Activated naive CD4-positive, alpha-beta T cell treated with anti-CD3 and anti-CD28 coated beads for 36 hours (primary cell): ENCODE data around the gene ITCH. TPM values are rescaled to one million over a fixed set of nuclear protein-coding genes. Genes with fewer than 3 reads are reported as not detected.
"Not testable (repeated sequence)": the region's sequence is repeated elsewhere in the genome, so short reads cannot be mapped to it uniquely, and the experiment has no call there.

Experiments used
- CTCF ChIA-PET: fragments of 350-600 bp; sonication (Branson Sonifier 250); formaldehyde crosslinking; loops from one replicate; lab custom pipeline; 2021; ENCODE audit warnings: antibody characterized with exemption; lab: Charles Lee
- DNase-seq: peaks from one replicate; pipeline ENCODE4 v3.0.0-alpha.2; 2020
- H3K27ac Mint-ChIP-seq: one replicate; pipeline ENCODE4 v1.8.0; 2021; ENCODE audit warnings: mild to moderate bottlenecking, mixed read lengths
- H3K27me3 Mint-ChIP-seq: one replicate; pipeline ENCODE4 v1.8.0; 2021; ENCODE audit warnings: low read depth, mixed read lengths
- H3K36me3 Mint-ChIP-seq: one replicate; pipeline ENCODE4 v1.8.0; 2021; ENCODE audit warnings: low read depth, mixed read lengths
- H3K4me1 Mint-ChIP-seq: one replicate; pipeline ENCODE4 v1.8.0; 2021; ENCODE audit warnings: low read depth, mixed read lengths
- H3K4me3 Mint-ChIP-seq: one replicate; pipeline ENCODE4 v1.8.0; 2021; ENCODE audit warnings: mild to moderate bottlenecking, moderate library complexity, mixed read lengths
- H3K9me3 Mint-ChIP-seq: one replicate; pipeline ENCODE4 v1.8.0; 2021; ENCODE audit warnings: mixed read lengths
- intact Hi-C: fragments of 100-400 bp; cut with micrococcal nuclease; formaldehyde crosslinking; loops from one replicate; pipeline ENCODE4 v1.15.1; 2023
- total RNA-seq, 2 experiments: library from RNA; stranded (reverse); gene quantifications; one replicate each; pipeline ENCODE4 v1.2.3, GENCODE V29; 2021

The ITCH gene
- total RNA-seq, 2 experiments from 2014 or later: 35.3 to 40.0 TPM

DNA sequence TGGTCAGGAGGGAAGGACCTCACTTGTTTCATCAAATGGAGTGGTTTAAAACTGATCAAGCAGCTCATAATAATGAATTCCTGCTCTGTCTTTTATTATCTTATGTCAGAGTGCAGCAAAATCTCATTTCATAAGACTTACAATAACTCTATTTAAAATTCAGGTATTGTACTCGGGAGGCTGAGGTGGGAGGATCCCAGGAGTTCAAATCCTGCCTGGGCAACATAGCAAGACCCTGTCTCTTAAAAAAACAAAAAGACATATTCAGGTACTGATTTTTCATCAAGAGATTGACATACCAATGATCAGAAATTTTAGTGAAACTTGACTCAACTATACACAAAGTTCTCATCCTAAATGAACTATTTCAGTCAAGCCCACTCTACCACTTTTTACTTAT, 147.5 kb downstream of the ITCH start:
- no peaks in the 10 kb centered on the region for H3K27me3 Mint-ChIP-seq
- CTCF ChIA-PET: interaction anchor here (0.6 kb wide), 1 partner anchor 33 kb away, joined by 7 read pairs; no protein-coding TSS in a partner anchor

DNA sequence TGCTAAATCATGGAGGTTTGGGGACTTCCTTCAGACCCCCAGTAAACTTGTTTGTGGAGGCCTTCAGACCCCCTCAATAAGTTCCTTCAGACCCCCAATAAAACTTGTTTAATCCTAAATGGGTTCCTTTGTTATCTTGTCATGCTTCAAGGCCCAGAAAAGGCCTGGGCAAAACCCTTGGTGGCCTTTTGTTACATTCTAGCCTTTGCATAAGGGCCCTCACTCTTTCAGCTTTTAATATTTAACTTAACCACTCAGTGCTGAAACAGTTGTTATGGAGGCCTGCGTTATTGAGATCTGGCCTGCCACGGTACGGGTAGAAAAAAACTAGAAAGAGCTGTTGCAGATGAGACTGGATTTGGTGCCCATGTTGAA, 148.8 kb downstream of the ITCH start:
- CTCF ChIA-PET: interaction anchor here (1.0 to 1.3 kb wide), 2 partner anchors 50 to 199 kb away, joined by 3 to 4 read pairs; no protein-coding TSS in a partner anchor
- Mint-ChIP-seq H3K4me1 (peaks cover 6% of the 10 kb centered on the region), H3K27ac (no peak overlapping the region), H3K4me3 (no peak overlapping the region), H3K9me3 (no peaks in the 10 kb centered on the region), H3K36me3 (peaks cover 5% of the 10 kb centered on the region), H3K27me3 (no peaks in the 10 kb centered on the region)
- intact Hi-C loops: loop anchor here (10.0 kb wide), 1 partner anchor 397 kb away; the partner anchor contains the start of gene EIF2S2
- DNase-seq: no peak

More for the DNA sequence above, 147.5 kb downstream of the ITCH start:
- intact Hi-C loops: loop anchor here (10.0 kb wide), 1 partner anchor 396 kb away; the partner anchor contains the start of gene EIF2S2
- Mint-ChIP-seq H3K36me3 (peaks cover 3% of the 10 kb centered on the region), H3K4me3 (no peak overlapping the region), H3K27ac (no peak overlapping the region), H3K4me1 (peaks cover 6% of the 10 kb centered on the region), H3K9me3 (no peaks in the 10 kb centered on the region)
- no peak for DNase-seq

DNA sequence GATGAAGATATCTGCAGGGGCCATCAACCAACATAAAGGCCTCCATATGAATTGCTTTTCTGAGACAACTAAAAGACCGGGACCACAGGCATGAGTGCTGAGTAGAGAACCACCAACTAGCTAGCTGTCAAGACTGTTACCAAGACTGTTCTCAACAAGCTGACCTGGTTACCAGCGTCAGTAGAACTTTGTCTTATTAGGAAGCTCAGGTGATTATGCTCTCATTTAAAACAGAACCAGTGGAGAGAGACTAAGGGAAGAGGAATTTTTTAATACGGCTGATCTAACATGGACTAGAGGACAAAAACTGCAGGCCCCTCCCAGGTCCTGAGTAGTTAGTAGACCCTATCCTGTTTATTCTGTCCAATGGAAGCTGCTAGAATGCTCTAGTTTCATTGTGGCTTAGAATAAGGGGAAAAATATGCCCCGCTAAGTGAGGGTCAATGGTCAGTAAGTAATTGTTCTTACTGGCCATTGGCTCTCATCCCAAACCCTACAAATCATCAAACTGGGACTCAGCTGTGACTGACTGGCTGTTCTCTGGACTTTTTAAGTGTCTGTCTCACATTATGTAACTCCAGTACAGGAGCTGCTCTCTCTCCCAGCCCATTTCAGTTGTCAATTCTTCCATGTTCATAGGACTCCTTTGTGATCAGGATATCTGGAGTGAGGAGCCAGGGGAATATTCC, 149.3 kb downstream of the ITCH start:
- H3K36me3 Mint-ChIP-seq: peaks cover 5% of the 10 kb centered on the region
- DNase-seq: no peak
- H3K27me3 Mint-ChIP-seq: no peaks in the 10 kb centered on the region
- H3K4me1 Mint-ChIP-seq: peaks cover 6% of the 10 kb centered on the region
- H3K27ac Mint-ChIP-seq: no peak overlapping the region
- CTCF ChIA-PET: interaction anchor here (1.0 to 1.3 kb wide), 2 partner anchors 51 to 200 kb away, joined by 3 to 4 read pairs; no protein-coding TSS in a partner anchor
- no peaks in the 10 kb centered on the region for H3K9me3 Mint-ChIP-seq
- intact Hi-C loops: loop anchor here (10.0 kb wide), 1 partner anchor 398 kb away; the partner anchor contains the start of gene EIF2S2
- no peak overlapping the region for H3K4me3 Mint-ChIP-seq

- H3K27me3 Mint-ChIP-seq: no peaks in the 10 kb centered on the region
- no peak for DNase-seq
- intact Hi-C loops: loop anchor here (10.0 kb wide), 1 partner anchor 398 kb away; the partner anchor contains the start of gene EIF2S2
- no peaks in the 10 kb centered on the region for H3K9me3 Mint-ChIP-seq
- peaks cover 5% of the 10 kb centered on the region for H3K36me3 Mint-ChIP-seq
- CTCF ChIA-PET: no interaction called here
- H3K4me3 Mint-ChIP-seq: no peak overlapping the region
- peaks cover 9% of the 10 kb centered on the region for H3K4me1 Mint-ChIP-seq
- no peak overlapping the region for H3K27ac Mint-ChIP-seq
Observed at GRCh38 chr20:34512955-34513419, 149.9 kb downstream of the ITCH start.

DNA sequence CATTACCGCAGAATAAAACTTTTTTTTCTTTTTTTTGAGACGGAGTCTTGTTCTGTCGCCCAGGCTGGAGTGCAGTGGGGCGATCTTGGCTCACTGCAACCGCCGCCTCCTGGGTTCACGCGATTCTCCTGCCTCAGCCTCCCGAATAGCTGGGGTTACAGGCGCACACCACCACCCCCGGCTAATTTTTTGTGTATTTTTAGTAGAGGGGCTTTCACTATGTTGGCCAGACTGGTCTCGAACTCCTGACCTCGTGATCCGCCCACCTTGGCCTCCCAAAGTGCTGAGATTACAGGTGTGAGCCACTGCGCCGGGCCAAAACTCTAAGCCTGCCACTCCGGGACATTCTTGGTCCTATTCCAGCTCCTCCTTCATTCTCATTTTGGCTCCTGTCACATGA, 151.0 kb downstream of the ITCH start:
- DNase-seq, CTCF ChIA-PET, H3K27ac Mint-ChIP-seq, H3K9me3 Mint-ChIP-seq, H3K27me3 Mint-ChIP-seq, H3K36me3 Mint-ChIP-seq: not testable (repeated sequence)
- Mint-ChIP-seq H3K4me3 (peak overlapping the region; percentile 22), H3K4me1 (peaks cover 18% of the 10 kb centered on the region)
- intact Hi-C loops: loop anchor here (10.0 kb wide), 1 partner anchor 399 kb away; the partner anchor contains the start of gene EIF2S2

GRCh38 chr20:34514897-34515483, 151.9 kb downstream of the ITCH start:
- Mint-ChIP-seq H3K27me3 (no peaks in the 10 kb centered on the region), H3K27ac (peak overlapping the region; percentile 96), H3K9me3 (no peaks in the 10 kb centered on the region), H3K4me1 (peaks cover 22% of the 10 kb centered on the region), H3K4me3 (peak overlapping the region; percentile 98), H3K36me3 (peaks cover 6% of the 10 kb centered on the region)
- intact Hi-C loops: loop anchor here (1.0 to 10.0 kb wide), 3 partner anchors 152 to 400 kb away; partner anchors contain the start of genes ACSS2, EIF2S2 and ITCH
- CTCF ChIA-PET: interaction anchor here (0.5 to 5.0 kb wide), 6 partner anchors 8 to 202 kb away, joined by 3 to 48 read pairs (median 4); no protein-coding TSS in a partner anchor
- DNase-seq: no peak

GRCh38 chr20:34515484-34516246, 152.6 kb downstream of the ITCH start:
- intact Hi-C loops: loop anchor here (1.0 to 10.0 kb wide), 8 partner anchors 152 to 522 kb away; partner anchors contain the start of genes ACSS2, AHCY, EIF2S2 and ITCH
- peak overlapping the region; percentile 96 for H3K27ac Mint-ChIP-seq
- CTCF ChIA-PET: interaction anchor here (0.6 to 5.0 kb wide), 8 partner anchors 7 to 255 kb away, joined by 3 to 48 read pairs (median 6); partner anchors contain the start of gene AHCY
- DNase-seq: peak; percentile 84
- no peaks in the 10 kb centered on the region for H3K9me3 Mint-ChIP-seq
- H3K4me3 Mint-ChIP-seq: peak overlapping the region; percentile 98
- H3K4me1 Mint-ChIP-seq: peaks cover 25% of the 10 kb centered on the region
- no peaks in the 10 kb centered on the region for H3K27me3 Mint-ChIP-seq
- peaks cover 7% of the 10 kb centered on the region for H3K36me3 Mint-ChIP-seq

GRCh38 chr20:34516247-34517113, 153.4 kb downstream of the ITCH start, which contains the start of gene DYNLRB1:
TSS of gene DYNLRB1 (plus strand) at chr20:34516422. CDS start at chr20:34516459, 37 bp downstream.
- peaks cover 29% of the 10 kb centered on the region for H3K4me1 Mint-ChIP-seq
- CTCF ChIA-PET: interaction anchor here (0.6 to 5.0 kb wide), 11 partner anchors 23 to 254 kb away, joined by 3 to 48 read pairs (median 5); partner anchors contain the start of gene AHCY
- H3K27ac Mint-ChIP-seq: peak within 1 kb of the TSS; percentile 96

GRCh38 chr20:34517114-34517505, 154.0 kb downstream of the ITCH start:
- Mint-ChIP-seq H3K4me1 (peaks cover 34% of the 10 kb centered on the region), H3K9me3 (no peaks in the 10 kb centered on the region), H3K4me3 (peak overlapping the region; percentile 98), H3K36me3 (peaks cover 7% of the 10 kb centered on the region), H3K27me3 (no peaks in the 10 kb centered on the region), H3K27ac (peak overlapping the region; percentile 96)
- intact Hi-C loops: loop anchor here (2.0 to 10.0 kb wide), 3 partner anchors 160 to 402 kb away; partner anchors contain the start of genes ACSS2, EIF2S2 and PIGU
- CTCF ChIA-PET: interaction anchor here (0.8 to 5.0 kb wide), 9 partner anchors 13 to 243 kb away, joined by 3 to 48 read pairs (median 5); partner anchors contain the start of gene AHCY
- DNase-seq: no peak

More at GRCh38 chr20:34516247-34517113, 153.4 kb downstream of the ITCH start, which contains the start of gene DYNLRB1:
- Mint-ChIP-seq H3K27me3 (no peaks in the 10 kb centered on the region), H3K9me3 (no peaks in the 10 kb centered on the region), H3K4me3 (peak within 1 kb of the TSS; percentile 98), H3K36me3 (peaks cover 7% of the 10 kb centered on the region)
- intact Hi-C loops: loop anchor here (1.0 to 10.0 kb wide), 7 partner anchors 160 to 523 kb away; partner anchors contain the start of genes ACSS2, AHCY, EIF2S2 and PIGU
- DNase-seq: peak; percentile 96

DNA sequence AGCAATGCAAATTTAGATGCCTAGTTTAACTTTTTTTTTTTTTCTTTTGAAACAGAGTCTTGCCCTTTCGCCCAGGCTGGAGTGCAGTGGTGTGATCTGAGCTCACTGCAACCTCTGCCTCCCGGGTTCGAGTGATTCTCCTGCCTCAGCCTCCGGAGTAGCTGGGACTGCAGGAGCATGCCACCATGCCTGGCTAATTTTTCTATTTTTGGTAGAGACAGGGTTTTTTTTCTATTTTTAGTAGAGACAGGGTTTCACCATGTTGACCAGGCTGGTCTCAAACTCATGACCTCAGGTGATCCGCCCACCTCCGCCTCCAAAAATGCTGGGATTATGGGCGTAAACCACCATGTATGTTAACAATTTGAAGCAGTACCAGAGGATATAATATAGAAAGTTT, 155.8 kb downstream of the ITCH start:
- H3K27ac Mint-ChIP-seq, H3K36me3 Mint-ChIP-seq, H3K27me3 Mint-ChIP-seq, H3K4me3 Mint-ChIP-seq, DNase-seq, H3K9me3 Mint-ChIP-seq: not testable (repeated sequence)
- CTCF ChIA-PET: interaction anchor here (1.5 to 5.0 kb wide), 2 partner anchors 19 to 206 kb away, joined by 5 to 48 read pairs; no protein-coding TSS in a partner anchor
- peaks cover 48% of the 10 kb centered on the region for H3K4me1 Mint-ChIP-seq
- intact Hi-C loops: loop anchor here (5.0 to 10.0 kb wide), 2 partner anchors 358 to 404 kb away; partner anchors contain the start of genes ACSS2 and EIF2S2
